HT1080 (cell line): ENCODE measurements around the gene GRK5. TPM values are rescaled to one million over a fixed set of nuclear protein-coding genes. Genes with fewer than 3 reads are reported as not detected.

Experiments used
- DNase-seq: peaks from one replicate; pipeline ENCODE4 v3.0.0-alpha.2; 2015; ENCODE audit warnings: low read depth
- total RNA-seq: library from RNA; depleted of rRNA; stranded (reverse); fragments of >200 nt; shearing (Covaris generic); gene quantifications from 2 replicates; pipeline ENCODE4 v1.2.3, GENCODE V29; 2014

GRK5 gene
- total RNA-seq, 1 experiment from 2014 or later, result 11.4 TPM

DNA sequence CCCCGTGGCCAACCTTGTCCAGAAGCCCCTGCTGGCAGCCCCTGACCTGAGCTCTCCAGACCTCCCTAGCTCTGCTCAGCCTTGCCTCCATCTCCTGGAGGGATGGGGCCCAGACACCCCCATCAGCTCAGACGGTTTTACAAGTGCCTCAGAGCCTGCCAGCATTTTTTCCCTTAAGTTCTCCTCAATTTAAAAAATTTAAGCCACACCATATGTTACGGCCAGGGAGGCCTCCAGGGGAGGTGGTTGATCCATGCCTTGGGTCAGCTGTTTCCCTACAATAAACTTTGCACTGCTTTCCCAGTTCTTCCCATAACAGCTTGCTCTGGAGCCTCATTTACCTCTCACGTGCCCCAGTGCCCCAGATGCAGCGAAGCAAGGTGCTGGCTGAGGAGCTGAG lies 191.6 kb downstream of the GRK5 start:
- DNase-seq, result no peak

DNA sequence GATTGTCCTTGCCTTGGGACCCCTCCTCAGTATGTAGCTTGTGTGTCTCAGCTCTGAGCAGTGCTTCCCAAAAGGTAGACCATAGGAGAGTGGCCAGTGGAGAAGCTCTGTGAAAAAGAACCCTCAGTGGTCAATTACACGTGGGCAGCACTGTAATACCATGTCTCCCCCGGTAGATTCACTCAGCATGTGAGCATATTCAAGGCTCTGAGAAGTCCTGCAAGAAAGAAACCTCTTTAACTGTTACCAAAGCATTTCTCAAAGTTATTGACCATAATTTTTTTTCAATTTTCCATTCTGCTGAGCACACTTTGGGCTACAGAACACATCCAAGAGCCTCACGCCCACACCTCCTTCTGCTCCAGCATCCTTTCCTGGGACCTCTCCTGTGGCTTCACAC lies 192.1 kb downstream of the GRK5 start:
- DNase-seq, result no peak

DNA sequence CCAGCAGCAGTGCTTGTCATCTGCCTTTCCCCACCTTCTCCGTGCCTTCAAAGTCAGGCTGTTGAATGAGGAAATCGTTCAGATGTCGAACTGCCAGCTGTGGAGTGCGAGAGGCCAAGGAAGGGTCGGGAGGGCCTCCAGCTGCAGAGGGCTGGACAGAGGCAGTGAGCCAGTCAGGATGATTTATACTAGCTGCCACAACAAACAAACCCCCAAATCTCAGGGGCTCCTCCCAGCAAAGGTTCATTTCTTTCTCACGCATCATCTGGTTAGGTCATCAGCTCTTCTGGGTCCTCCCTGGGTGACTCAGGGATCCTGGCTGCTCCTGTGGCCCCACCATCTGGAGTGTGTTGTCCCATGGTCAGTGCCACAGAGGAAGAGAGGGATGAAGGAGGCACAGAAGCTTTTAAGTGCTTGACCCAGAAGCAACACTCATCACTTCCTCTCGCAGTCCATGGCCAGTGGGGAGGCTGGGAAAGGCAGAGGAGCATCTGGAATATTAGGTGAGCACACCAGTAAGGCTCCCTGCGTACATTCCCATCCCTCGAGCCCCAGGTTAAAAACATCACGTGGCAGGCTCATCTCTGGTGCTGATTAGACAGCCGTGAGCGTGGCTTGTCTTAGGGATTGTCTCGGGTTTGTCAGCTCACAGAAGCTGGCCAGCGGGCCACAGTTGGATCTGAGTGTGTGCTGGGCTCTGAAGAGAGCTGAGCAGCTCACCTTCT lies 194.5 kb downstream of the GRK5 start:
- DNase-seq, result peak; percentile 98

DNA sequence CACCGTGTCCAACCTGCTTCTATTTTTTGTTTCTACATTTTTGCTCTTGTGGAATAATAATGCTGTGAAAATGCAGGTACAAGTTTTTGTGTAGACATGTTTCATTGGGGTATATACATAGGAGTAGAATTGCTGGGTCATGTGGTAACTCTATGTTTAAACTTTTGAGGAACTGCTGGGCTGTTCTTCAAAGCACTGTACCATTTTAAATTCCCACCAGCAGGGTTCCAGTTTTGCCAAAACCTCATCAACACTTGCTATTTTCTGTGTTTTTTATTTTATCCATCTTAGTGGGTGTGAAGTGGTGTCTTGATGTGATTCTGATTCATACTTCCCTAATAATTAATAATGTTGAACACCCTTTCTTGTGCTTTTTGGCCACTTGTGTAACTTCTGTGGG lies 196.6 kb downstream of the GRK5 start:
- no peak for DNase-seq

DNA sequence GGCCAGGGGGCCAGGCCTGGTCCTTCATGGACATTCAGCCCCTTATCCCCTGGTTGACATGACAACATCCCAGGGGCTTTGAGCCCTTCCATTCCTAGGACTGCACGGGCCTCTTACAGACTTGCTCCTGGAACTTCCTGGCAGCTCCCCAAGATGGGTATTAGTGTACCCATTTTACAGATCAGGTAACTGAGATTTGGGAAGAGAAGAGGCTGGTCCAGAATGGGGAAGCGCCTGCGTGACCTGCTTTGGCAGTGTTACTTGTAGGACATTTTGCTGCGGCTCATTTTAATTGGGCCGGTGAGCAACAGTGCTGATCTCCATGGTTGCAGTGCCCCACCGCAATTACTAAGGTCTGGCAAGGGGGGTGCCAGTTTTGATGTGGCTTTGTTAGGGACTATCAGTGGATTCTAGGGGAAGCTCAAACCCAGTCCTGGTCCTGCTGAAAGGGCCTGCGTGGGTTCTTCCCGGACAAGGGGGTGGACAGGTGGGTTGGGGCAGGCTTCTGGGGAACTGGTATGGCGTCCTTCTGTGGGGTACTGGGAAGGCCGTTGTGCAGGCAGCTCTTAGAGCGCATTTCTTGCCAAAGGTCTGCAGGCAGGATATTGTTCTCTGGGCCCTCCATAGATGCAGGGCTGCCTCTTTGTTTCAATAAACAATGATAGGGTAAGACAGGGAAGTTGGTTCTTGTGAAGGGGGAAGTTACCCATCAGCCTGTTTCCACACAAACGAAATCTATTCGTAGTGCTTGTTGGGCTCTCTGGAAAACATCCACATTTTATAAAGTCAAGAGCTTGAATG lies 197.5 kb downstream of the GRK5 start:
- no peak for DNase-seq

DNA sequence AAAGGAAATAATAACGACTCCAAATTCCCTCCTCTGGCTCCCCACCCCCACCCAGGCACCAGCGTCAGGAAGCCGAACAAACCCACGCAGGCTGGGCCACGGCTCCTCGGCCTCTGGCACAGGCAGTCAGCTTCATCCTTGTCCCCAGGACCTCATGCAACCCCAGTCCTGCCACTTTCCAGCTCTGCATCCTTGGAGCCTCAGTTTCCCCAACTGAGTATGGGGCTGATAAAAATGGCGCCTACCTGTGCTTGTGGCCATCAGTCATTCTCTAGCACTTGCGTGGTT lies 198.1 kb downstream of the GRK5 start:
- no peak for DNase-seq

DNA sequence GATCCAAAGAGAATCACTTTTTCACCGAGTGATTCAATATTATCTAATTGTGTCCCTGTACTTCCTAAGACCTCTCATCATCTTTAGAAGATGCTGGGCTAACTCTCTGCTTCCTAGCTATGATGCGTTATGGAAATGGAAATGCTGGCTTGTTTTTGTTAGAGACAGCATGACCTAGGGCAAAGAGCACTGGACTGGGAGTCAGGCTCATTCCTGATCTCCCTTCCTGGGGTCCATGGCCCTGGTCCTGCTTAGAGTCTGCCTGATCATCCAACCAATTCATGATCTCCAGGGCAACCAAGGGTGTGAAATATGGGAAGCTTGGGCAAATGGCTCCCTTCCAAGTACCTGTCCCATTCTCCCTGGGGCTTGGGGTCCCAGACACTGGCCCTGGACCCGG lies 198.8 kb downstream of the GRK5 start:
- no peak for DNase-seq

DNA sequence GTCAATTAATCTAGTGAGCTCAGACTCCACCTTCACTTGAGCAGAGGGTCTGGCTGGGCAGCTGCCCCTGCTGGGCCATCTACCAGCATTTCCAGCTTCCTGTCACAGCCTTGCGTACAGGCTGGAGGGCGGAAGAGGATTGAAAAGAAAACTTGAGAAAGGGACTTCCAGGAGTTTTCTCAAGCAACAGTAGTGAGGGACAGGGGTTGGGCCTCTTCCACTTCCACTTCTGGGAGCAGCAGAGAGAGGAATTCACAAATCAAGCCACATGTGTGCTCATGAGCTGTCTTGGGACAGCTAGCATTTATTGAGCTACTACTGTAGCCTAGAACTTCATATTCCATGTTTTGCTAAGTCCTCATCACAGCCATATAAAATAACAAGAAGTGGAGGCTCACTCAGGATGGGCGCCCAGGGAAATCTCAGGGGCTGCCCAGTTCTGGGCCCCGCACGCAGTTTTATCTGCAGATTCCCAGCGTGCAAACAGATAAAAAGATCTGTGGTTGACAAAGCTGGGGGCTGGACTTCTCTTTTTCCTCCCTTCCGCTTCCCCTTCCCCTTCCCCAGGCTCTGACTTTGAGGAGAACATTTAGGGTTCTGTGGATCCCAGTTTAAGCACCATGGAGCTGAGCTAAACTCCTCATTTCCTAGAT lies 199.4 kb downstream of the GRK5 start:
- DNase-seq, result no peak

DNA sequence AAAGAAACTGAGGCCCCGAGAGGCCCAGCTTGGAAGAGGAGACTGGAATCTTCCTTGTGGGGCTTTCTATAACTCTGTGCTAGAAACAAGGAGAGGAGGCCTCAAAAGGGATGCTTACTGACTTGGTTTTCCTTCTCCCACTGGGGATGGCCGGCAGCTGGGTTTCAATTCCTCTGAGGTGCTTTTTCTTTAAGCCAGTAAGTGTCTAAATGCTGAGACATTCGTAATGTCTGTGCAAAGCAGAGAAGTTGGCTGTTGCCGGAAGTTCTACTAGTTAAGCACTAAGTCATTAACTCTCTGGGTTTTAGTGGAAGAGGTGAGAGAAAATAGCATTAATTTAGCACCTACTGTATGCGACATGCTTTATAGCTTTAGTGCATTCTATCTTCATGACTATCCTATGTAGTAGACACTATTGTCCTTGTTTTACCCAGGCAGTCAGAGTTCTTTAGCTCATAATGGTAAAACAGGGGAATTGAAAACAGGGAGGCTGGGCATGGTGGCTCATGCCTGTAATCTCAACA lies 199.9 kb downstream of the GRK5 start:
- no peak for DNase-seq

DNA sequence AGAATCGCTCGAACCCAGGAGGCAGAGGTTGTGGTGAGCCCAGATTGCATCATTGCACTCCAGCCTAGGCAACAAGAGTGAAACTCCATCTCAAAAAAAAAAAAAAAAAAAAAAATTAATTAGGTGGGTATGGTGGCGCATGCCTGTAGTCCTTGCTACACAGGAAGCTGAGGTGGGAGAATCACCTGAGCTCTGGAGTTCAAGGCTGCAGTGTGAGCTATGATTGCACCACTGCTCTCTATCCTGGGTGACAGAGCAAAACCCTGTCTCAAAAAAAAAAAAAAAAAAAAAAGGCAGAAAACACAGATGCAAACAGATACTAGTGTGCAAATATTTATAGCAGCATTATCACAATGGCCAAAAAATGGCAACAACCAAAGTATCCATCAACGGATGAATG lies 200.7 kb downstream of the GRK5 start:
- no peak for DNase-seq

DNA sequence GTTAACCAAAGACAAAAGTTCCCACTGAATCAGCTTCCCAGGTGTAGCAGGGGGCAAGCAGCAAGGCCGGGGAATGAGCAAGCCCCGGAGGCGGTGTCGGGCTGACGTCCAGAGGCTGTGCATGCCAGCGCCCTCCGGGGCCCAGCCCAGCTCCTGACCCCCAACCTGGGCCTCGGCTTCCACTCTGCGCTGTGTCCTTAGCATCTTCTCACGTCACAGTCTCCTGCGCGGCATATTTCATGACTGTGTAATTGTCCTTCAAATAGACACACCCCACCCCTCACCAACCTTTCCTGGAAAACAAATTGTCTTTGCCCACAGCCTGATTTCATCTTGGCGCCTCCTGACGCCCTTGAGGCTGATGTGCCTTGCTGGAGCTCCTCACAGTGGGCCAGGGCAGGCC lies 201.6 kb downstream of the GRK5 start:
- no peak for DNase-seq

DNA sequence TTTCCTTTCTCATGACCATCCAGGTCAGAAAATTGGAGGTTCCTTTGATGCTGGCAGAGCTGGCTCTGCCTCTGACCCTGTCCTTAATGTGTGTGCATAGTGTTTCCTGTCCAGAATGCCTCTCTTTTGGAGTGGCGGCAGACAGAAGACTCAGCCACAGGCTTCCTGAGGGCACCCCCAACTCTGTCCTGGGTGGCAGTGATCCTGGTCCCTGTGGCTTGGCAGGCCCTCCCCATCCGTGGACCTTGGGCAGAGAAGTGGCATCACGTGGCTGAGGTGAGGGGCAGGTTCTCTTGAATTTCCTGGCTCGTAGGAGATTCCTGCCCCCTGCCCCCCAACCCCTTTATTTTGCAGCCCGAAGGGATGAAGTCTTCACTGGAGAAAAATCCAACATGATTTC lies 202.0 kb downstream of the GRK5 start:
- no peak for DNase-seq

DNA sequence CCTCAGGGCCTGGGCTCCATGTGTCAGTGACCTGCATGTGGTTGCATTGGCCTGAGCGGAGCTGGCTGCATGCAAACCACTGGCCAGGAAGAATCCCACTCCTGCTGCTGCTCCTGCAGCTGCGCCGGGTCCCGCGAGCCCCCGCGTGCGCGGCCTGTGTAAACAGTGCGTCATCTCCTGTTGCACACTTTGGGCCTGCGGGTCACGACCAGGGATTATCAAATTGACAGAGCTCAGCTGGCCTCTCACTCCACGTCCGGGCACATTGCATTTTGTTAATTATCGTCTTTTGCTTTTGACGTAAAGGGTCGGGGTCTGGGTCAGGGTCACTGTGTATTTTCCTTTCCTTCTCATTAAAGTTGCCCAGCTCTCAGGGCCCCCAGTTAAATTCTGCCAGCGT lies 202.5 kb downstream of the GRK5 start:
- DNase-seq, result no peak

DNA sequence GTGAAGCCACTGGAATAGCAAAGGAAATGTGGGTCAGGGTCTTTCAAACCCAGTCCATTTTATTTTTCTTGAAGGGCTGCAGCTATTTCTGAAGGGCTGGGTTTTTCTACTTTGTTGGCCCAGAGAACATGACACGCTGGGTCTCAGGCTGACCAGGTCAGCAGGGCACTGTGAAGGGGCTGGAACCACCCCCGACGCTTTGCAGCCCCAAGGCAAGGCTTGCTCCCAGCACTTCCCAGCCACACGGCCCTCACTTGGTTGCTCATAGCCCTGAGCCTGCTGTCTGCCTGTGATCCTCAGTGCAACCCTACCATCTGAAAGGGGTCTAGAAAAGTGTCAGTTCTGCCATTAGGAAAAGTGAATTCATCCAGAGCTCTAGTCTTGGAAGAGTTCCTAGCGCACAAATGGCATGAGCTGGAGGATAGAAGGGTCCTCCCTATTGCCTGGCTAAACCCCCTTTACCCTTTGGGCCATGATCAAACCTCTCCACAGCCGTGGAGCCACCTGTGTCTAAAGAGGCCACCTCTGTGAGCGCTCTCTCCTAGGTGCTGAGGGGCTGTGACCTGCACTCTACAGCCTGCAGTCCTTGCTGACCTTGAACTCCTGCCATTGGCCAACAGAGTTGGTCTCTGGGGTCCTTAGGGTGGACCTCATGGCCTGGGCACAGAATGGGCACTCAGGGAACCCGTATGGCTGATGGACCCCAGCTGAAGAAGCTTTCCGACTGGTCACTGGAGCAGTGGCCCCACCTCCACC lies 203.2 kb downstream of the GRK5 start:
- DNase-seq, result no peak

DNA sequence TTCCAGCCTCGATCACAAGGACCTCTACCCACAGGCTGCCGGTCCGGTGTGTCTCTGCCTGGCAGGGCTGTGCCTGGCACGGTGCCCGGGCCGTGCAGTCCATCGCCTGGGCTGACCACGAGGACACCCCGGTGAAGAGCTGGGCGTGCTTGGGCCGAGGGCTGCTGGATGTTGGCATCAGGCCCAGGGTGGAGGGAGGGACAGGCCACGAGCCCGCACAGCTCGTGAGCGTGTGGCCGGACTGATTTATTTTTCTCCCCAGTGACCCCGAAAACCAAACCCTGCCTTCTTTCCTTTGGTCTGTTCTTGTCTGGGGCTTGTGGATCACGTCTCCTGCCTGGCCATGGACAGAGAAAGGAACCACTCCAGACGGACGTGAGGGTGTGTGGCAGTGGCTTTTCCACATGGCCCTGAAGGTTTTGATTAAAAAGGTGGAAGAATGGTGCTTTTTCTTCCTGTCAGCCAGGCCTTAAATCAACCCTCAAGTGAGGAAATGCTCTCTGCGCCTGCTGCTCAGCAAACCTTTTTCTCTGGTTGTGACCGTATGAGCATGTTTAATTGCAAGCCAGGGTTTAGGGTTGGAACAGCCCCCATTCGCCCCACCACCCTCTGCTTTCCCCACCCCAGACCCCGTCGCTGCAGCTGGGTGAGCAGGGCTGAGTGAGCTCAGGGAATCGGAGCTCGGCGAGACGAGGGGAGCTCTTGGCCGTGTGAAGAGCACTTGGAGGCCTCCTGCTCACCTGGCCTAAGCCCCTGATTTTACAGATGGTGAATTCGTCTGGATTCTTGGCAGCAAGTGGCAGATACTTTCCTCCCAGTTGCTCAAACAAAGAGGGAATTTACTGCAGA lies 205.1 kb downstream of the GRK5 start:
- DNase-seq, result no peak

DNA sequence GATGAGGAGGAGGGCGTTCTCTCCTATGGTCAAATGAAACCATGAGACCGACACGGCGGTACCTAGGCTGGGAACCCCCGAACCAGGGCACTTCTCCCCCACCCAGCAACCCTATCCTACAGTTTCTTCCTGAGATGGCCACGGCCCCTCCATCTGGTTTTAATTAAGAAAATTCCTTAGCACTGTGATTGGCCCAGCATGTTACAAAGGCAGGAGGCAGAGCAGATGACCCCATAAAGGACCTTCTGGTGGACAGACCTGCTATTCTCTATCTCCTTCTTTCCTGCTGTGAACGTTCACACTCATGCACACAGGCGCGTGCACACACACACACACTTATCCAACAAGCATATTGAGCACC lies 205.7 kb downstream of the GRK5 start:
- no peak for DNase-seq

DNA sequence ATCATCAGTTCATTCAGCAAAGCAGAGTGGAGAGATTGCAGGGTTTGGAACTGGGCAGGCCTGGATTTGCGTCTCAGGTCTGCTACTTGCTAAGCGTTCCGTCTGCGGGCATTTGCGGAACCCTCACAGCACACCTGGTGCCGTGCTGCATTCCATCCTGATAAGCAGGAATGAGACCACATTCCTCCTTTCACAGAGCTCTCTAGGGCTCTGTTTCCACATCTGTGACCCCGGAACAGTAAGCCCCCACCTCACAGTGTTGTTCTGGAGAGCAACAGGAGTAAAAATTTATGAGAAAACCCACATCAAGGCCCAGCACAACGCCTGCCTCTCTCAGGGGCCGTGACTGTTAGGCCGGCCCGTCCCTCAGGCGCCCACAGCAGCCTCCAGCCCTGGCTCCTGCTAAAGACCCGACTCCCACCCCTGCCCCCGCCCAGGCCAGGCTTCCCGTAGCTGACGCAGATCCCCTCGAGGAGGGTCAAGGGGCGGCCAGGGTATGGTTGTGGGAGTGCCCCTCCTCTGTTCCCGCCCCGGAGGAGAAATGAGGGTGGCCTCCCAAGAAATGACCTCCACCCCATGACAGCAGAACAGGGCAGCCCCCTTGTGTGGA lies 206.2 kb downstream of the GRK5 start:
- DNase-seq, result no peak

DNA sequence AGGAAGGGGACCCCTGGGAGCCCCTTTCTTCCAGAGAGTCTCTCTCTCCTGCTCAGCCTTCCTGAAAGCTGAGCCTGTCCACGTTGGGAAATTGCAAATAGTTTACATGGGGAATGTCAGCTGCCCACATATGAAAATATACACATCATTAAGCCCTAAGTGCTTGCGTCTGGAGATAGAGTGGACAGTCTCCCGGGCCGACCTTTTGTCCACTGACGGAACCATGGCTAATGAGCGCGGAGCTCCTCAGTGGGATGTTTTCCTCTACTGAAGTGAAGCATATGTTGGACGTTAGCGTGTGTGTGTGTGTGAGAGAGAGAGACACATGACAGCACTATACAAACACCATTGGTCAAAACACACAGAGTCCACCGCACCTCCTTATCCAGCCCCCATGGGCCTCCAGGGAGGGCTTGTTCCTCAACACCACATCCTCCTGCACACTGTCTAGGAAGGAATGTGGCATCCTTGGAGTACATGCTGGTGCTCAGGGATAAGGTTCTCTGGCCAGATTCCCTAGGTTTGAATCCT lies 206.8 kb downstream of the GRK5 start:
- no peak for DNase-seq

DNA sequence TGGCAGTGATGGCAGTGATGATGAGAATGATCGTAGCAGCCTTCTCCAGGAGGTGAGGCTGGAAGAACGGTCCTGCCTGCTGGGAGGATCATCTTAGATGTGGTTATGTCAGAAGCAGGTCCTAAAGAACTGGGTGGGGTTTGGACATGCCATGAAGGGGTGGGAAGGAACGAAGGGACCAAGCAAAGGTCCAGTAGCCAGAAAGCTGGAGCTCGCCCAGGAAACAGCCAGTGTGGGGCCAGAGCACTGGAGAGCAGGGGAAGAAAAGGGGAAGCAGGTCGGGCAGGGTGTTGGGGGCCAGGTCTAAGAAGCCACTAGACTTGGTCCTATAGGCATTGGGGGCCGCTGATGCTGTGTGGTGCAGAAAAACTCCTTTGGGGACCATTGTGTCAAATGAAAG lies 207.8 kb downstream of the GRK5 start:
- no peak for DNase-seq
